HG02571 (cell line): ENCODE results near the gene HDAC3.
"Not testable (repeated sequence)": the region's sequence is repeated elsewhere in the genome, so short reads cannot be mapped to it uniquely, and the experiment has no call there.

ENCODE experiments used
- ATAC-seq: cut with Tn5 transposase; IDR thresholded peaks from one replicate; pipeline ENCODE4 v1.9.1; 2021; ENCODE audit warnings: mild to moderate bottlenecking, moderate library complexity; ENCODE audit not compliant: unreplicated experiment

HDAC3 gene

DNA sequence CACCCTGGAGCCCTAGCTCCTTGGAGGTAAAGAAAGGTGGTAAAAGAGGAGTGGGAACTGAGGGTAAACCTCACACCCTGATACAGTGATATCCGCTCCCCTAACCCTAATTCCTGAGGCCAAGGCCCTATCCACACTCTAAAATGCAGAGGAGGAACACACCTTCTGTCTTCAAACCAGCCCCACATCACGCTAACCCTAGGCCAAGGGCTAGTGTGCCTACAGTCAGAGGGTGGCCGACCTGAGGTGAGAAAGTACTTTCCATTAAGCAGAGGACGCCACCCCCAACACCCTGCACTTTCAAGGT lies 590 bp downstream of the HDAC3 start:
- no peak for ATAC-seq

DNA sequence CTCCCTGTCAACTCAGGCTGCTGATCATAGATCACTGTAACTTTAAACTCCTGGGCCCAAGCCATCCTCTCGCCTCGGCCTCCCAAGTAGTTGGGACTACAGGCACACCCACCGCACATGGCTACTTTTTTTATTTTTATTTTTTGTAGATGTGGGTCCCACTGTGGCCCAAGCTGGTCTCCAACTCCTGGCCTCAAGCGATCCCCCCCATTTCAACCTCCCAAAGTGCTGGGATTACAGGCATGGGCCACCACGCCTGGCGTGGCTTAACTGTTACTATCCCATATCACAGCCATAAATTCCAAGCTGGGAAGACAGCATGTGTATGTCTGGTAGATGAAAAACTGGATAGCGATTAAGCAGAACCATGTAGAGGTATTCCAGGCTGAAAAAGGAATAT lies 1.0 kb downstream of the HDAC3 start:
- ATAC-seq = no peak

DNA sequence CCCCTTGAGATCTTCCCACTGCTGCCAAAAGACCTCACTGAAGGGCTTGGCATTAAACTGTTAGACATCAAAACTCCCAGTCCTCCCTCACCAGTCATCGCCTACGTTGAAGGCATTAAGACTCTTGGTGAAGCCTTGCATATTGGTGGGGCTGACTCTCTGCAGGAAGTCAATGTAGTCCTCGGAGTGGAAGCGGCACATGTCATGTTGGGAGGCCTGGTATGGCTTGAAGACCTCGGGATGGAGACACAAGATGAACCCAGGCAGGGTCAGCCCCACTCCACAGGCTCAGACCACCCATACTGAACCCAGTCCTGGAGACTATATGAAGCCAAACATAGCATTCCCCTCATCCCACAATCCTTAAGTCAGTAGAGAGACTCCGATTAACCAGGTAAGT lies 1.9 kb downstream of the HDAC3 start:
- no peak for ATAC-seq

DNA sequence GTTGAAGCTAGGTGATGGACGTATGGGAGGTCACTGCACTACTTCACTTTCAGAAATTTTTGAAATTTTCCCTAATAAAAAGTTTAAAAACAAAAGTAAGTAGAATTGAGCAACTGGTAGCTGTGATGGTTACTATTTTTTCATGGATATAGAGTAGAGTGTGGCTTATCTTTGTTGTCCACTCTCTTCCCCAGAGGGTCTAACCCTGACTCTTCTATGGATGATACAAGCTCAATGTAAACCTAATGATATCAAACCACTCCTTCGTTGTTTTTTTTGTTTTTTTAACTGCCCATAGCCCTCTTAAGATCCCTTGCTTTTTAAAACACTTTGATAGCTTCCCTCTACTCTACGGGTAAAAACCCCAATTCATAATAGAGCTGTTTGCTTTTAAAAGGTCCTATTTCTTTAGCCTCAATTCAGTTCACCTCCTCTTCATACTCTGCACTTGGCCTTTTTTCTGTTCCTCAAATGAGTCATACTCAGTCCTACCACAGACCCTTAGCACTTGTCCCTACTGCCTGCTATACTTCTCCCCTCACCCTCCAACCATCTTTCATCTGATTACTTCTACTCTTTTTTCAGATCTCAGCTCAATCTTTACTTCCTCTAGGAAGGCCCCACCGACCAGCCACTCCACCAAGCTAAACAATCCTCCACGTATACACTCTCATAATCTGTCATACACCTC lies 2.6 kb downstream of the HDAC3 start:
- peak; percentile 63 for ATAC-seq

DNA sequence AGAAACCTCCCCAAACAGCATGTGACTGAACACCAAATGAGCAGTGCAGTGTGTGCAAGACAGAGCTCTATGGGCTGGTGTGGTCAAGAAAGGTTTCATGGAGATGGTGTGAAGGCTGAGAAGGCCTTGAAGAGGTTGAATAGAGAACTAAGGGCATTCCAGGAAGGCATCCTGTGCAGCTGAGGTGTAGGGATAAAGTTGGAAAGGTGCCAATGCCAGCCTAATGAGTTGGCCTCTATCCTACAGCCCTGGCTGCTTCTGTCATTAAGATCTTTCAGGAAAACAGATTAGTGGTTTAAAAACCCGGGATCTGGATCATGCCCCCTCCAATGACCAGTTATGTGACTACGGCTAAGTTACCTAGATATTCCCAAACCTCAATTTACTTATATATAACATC lies 4.0 kb downstream of the HDAC3 start:
- ATAC-seq = no peak

DNA sequence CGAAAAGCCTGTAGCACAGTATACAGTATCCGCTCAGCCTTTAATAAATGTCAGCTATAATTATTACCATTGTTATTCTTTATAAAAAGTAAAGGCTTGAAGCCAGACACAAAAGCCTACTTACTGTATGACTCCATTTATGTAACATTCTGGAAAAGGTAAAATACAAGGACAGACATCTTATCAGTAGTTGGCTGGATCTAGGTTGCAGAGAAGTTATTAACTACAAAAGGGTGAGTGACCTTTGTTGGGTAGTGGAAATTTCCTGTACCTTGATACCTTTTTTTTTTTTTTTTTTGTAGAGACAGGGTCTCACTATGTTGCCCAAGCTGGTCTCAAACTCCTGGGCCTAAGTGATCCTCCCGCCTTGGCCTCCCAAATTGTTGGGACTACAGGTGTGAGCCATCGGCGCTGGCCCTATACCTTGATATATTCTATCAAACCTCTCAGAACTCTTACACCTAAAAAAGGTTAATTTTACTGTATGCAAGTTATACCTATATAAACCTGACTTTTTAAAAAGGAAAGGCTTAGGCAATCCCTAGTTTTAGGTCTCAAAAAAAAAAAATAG lies 6.0 kb downstream of the HDAC3 start:
- ATAC-seq = no peak

DNA sequence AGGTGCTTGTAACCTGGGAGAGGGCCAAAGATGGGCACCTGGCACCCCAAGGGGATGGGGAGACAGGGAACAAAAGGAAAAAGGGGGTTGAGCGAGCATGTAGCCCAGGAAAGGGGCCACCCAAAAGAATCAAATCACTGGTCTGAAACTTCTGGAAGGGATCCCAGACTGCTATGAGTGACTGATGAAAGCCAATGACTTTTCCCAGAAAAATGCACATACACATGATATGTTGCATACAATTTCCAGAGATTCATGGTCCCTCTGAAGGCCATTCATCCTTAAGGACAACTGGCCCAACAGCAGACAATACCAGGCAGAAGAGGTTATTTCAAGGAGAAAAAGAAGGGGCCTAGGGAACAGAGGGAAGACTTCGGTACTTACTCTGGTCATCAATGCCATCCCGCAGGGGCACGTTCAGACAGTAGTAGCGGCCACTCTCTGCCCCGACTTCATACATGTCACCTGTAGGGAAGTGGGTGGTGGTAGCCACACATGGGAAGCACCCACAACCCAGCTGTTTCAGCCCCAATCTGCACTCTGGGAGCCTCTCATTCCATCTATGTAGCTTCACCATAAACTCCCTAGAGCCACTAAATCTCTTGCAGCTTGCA lies 8.4 kb downstream of the HDAC3 start:
- no peak for ATAC-seq

DNA sequence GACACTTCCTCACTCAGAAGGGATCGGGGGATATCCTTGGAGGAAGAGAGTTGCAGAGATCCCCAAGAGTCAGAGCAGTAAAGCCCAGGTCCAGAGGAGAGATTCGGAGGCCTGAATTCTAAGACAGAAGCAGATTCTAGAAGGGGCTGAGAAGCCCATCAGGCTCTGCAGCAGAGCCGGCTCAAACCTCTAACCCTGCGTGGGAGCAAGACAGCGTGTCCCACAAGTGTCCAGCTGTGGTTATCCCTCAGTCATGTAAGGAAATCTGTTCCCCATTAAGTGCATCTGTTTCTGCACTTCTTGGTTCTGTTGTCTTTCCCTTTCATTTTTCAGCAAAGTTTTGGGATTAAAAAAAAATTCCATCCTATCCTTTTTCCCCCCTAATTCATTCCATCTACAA lies 13.0 kb downstream of the HDAC3 start:
- no peak for ATAC-seq

DNA sequence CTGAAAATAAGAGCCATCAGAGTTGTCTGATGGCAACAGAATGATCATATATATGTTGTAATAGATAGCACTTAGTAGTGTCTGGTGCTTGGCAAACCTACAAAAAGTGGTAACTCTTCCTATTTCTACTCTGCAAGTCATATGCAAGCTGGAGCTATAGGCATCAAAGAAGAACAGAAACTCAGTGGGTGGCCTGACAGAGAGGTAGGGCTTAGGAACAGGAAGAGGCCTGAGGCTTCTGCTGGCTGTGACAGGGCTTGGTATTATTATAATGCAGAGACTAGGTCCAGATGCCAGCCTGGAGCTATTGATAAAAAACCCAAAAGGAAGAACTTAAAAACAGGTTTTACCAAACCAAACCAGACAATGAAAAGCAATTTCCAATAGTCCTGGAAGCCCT lies 13.5 kb downstream of the HDAC3 start:
- peak; percentile 42 for ATAC-seq

DNA sequence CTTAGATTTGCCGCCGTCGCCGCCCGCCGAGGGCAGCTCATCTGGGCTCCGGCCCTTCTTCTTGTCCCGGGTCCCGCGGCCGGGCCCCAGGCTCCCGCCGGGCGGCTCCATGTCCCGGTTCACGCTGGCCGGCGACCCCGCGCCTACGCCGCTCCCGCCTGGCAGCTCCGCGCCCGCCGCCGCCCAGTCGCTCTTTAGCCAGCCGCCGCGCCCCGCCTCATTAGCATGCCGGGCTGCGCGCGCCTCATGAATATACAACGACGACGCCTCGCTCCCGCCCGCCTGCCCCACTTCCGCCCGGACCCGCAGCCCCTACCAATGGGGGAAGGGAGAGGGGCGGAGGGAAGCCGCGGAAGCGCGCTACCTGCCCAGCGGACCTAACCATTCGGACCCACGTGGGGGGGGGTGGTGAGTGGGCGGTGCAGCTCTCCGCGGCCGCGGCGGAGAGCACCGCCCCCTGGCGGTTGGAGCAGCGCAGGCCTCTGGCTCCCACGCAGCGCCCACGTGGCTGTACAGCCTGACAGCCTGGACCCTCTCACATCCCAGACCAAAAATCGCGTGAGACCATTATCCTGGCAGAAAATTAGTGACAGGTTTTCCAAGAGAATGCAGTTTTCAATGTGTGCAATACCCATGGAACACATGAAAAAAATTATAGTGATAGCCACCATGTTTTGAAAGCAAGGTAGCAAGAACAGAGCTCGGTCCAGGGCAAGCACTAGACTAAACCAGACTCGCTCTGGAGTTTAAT lies 17.7 kb downstream of the HDAC3 start, which contains the start of gene DIAPH1:
TSS of gene DIAPH1 (minus strand) at position 197 of the 751 bp plus-strand sequence. CDS start at position 111, 86 bp downstream.
- ATAC-seq = peak; percentile 83

DNA sequence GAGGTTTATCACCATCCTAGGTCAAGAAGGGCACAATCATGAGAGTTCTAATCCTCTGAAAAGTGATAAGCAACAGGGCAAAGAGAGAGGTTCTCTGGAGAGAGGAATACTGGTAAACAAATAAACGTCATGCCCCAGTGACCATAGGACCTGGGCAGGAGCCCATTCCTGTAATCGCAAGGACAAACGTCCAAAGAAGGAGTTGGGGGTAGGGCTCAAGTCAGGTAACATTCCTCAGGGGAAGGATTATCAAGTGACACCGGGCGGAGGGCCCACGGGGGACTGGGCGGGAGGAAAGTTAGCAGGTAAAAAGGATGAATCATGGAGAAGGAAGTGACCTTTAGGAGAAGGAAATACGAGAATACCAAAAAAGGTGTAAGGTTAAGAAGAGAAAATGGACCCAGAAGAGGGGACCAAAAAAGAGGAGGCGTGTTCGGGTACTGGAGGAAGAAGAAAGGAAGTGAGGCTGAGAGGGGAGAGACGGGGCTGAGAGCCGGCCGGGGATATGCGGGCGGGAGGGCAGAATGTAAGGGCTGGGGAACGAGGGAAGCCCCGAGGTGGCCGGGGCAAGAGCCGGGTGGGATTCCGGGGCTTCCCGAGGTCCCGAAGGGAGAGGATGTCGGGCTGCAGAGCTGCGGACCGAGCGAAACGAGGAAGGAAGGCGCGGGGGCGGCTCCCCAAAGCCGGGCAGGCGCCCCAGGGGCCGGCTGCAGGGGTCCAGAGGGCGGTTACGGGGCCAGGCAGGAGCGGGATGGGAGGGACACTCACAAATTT lies 18.4 kb downstream of the HDAC3 start:
- ATAC-seq = peak; percentile 24

DNA sequence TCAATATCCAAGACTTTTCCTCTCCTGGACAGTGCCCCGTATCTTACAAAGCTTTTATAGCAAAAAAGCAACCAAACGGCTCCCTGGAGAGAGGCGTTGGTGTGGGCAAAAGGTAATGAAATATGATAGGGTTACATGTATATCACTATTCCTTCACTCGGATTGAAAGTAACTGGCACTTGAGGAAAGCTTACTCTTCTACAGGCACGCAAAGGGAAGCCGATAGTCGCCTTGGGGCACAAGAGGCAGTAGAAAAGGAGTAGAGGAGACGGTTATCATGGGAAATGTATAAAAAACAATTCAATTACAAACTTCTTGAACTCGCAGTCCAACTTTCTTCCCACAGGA lies 19.0 kb downstream of the HDAC3 start:
- no peak for ATAC-seq

DNA sequence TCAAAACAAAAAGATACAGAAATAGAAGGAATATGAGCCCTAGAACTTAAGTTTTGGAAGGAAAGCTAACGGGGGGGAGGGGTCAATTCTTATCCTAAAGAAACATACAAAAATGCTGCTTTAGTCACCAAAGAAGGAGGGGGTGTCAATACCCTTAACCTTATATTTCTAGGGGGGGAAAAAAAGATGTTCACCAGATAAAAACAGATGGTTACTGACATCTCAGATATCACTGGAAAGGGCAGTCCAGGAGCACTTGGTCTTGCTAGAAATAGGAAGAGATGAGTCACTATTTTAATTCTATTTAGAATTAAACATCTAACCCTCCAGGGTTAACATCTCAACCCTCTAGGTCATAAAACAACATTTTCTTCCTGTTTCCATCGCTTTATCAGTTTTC lies 19.5 kb downstream of the HDAC3 start:
- no peak for ATAC-seq

DNA sequence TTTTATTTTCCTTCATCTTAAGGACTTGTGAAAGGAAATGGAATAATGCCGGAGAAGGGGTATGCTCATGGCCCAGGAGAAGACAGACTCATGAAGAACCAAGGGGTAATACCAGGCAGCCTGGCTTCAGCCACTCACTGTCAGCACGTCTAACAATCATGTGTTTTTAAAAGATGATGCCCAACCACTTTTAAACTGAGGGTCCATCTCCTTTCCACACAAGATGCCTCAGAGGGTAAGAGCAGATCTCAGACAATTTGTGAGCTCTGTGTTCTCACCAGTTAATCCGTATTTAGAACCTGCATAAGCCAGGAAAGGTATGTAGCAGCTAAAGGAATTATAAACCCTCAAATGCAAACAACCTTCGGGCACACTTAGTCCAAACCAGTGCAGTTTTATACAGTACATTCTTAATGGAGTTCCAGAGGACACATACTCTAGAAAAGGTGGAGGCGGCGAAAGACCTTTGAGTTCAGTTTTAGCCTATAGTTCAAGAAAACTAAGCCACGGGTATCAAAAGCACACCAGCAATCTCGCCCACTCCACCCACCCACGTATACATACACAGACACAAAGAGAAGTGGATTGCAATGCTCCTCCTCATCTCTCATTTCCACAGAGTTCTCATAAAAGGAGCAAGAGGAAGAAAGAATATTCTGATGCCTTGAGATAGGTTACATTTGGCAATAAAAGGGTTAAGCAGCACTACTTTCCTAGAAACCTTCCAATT lies 20.5 kb downstream of the HDAC3 start:
- ATAC-seq = no peak

DNA sequence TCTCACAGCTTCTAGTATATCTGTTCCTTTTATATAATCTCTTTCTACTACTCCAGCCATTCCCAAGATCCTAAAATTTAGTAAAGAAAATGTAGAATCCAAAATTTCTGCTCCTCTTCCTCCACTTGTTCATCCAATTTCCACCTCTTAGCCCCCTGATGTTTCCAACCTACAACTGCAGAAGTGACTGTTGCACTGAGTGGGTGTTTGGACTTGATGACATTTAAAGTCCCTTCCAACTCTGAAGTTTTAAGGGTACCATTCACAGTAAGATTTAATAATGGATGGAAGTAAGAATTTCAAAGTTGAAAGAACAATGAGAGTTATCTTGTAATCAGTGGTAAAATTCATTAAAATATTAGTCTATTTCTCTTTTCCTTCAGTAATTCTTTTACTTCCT lies 23.3 kb downstream of the HDAC3 start:
- no peak for ATAC-seq

DNA sequence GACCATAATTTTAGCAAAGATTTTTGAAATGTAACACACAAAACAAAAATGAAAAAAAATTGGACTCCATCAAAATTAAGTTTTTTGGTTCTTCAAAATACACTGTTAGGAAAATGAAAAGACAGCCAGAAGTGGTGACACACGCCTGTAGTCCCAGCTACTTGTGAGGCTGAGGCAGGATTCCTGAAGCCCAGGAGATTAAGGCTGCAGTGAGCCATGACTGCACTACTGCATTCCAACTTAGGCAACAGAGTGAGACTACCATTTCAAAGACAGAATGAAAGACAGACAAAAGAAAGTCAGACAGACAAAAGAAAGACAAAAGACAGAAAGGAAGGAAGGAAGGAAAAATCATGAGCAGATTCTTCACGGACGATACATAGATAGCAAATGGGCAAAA lies 25.4 kb downstream of the HDAC3 start:
- no peak for ATAC-seq

DNA sequence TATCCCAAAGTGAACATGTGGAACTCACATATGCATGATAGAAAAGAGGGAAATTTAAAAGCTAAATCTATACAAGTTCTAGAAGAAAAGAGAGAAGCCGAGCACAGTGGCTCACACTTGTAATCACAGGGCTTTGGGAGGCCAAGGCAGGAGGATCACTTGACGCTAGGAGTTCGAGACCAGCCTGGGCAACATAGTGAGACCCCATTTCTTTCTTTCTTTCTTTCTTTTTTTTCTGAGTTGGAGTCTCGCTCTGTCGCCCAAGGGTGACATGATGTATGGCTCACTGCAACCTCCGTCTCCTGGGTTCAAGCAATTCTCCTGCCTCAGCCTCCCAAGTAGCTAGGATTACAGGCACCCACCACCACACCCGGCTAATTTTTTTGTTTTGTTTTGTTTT lies 26.7 kb downstream of the HDAC3 start:
- ATAC-seq = not testable (repeated sequence)

DNA sequence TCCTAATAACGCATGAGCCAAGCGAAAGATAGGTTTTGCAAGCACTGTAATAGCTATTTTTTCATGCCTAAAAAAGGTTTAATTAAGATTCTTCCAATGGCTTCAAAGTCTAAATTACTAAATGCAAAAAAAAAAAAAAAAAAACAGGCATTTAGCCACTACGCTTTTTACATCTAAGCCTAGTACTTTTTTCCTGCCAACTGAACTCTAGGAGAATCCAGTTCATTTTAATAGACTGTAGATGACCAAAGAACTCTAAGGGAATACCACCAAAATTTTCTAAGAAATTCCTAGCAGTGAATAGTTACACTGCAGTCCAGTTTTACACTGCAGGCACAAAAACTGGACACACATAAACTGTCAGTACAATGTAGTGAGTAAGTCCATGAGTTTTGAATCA lies 27.6 kb downstream of the HDAC3 start:
- no peak for ATAC-seq

DNA sequence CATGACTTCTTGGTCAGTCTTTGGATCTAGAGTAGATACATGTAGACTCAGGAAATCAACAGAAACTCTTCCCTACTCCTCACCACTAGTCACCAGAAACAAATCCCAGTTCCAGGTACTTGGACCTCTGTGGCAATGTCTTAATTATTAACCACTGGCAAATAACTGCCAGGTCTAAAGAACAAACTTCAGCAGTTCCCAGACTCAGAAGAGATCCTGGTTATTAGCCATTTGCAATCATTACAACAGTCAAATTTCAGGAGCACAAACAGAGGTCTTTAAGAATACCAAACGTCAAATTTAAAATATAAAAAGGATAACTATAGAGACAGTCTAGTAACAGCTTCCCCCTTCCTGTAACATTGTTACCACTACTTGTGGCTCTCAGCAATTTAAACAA lies 28.1 kb downstream of the HDAC3 start:
- no peak for ATAC-seq

DNA sequence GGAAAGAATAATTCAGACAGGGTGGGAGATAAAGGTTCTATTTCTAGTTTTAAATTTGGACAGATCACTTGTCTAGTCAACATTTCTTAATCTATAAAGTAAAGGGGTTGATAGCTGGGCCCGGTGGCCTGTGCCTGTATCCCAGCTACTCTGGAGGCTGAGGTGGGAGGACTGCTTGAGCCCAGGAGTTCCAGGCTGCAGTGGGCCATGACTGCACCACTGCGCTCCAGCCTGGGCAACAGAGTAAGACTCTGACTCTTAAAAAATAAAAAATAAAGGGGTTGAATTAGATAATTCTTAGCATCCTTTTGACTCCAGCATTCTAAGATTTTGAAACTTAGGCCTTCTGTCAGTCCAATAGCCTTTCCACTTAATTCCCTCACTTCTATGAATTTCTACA lies 28.6 kb downstream of the HDAC3 start:
- ATAC-seq = no peak
